LNCAP (cell line): ENCODE data around the gene ACVR1.

Experiments used
- CTCF ChIP-seq: fragments of 450-650 bp; IDR thresholded peaks from 2 replicates; pipeline ENCODE4 v1.5.1; 2017; ENCODE audit warnings: mild to moderate bottlenecking

ACVR1 gene

GRCh38 chr2:157900684-157901083 is 24.6 kb upstream of the ACVR1 start:
- no peak for TF ChIP-seq CTCF

DNA sequence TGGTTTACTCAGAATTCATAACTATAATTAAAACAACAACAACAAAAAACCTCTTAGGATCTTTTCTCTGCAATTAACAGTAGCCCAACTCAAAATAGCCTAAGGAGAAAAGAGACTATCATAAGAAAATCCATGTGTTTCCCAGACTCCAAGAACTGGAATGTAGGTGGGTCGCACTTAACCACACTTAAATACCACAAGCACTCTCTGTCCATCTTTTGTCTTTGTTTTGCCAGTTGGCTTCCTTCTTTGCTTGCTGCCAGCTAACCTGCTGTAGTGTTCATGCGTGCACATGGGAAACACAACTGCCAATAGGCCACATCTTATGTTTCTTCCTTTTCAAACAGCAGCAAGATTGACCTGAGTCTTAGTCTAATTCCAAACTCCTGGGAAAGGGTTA is 24.1 kb upstream of the ACVR1 start:
- no peak for TF ChIP-seq CTCF

GRCh38 chr2:157899125-157899839 is 23.2 kb upstream of the ACVR1 start:
- no peak for TF ChIP-seq CTCF

DNA sequence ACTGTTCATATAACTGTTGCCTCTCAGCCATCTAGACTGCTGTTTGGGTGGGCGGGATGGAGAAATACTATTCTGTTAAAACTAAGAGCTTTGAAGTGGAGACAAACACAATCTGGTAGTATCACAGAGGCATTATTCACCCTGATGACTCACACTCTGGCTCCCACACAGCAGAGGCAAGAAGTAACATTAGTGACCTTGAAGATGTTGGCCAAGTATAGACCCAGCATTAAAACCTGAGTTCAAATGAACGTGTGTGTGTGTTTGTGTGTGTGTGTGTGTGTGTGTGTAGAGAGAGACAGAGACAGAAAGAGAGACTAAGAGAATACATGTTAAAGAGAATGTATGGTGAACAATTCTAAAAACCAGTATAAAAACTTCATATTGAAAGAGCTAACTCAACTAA is 22.5 kb upstream of the ACVR1 start:
- no peak for TF ChIP-seq CTCF

GRCh38 chr2:157897106-157897971 is 21.2 kb upstream of the ACVR1 start:
- TF ChIP-seq CTCF, result no peak

GRCh38 chr2:157895531-157895930 is 19.4 kb upstream of the ACVR1 start:
- TF ChIP-seq CTCF, result no peak

DNA sequence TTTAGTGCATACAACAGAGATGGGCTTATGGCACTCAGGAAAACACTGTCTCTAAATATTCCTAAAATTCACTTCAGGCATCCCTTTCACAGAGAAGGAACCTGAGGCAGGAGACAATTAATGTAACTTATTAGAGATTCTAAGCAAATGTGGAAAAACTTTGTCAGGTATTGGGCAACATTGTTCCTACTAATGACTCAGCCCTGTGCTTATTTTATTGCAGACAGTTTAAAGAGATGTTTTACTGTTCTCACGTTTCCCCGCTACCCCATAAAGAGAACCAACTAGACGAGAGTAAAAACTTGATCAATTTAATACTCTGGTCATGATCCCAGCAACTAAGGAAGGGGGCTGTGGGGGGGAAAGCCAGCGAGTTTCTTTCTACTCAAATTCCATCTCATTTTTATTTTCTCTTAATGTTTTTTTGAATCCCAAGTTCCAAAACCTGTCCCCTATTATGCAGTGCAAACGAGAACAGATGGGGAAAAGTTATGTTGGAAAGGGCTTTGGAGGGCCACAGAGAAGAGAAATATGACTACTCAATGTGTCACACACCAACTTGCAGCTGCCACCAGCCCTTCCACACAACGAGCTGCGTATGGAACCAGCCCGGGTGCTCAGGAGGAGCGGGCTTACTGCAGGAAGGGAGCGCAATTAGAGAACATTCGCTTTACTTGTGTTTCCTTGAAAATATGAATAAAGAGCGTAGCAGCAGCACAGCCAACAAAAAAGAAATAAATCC is 18.7 kb upstream of the ACVR1 start:
- TF ChIP-seq CTCF, result no peak
